ENCODE measurements around the gene FILIP1.

Gene FILIP1

GRCh38 chr6:75377386-75377785, 116.2 kb downstream of the FILIP1 start:
- no peak for DNase-seq

GRCh38 chr6:75376347-75377024, 117.1 kb downstream of the FILIP1 start:
- no peak for DNase-seq

DNA sequence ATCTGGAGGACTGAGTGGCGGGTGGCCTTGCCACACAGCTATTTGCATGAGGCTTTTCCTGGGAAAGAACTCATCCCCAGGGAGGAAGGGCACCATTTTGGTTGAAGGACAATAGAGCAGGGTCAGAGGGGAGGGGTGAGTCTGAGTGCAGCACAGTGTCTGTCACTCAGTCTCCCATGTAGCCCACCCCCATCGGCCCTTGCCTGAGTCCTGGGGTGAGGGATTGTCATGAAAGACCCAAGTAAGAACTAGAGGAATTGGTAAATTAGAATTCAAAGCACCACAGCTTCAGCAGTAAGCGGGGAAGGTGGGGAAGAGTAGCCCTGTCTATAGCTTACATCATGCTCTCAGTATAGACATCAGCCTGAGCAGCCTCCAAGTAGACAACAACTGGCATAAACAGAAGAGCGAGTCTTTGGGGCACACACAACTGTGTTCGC, 118.6 kb downstream of the FILIP1 start:
- no peak for DNase-seq

DNA sequence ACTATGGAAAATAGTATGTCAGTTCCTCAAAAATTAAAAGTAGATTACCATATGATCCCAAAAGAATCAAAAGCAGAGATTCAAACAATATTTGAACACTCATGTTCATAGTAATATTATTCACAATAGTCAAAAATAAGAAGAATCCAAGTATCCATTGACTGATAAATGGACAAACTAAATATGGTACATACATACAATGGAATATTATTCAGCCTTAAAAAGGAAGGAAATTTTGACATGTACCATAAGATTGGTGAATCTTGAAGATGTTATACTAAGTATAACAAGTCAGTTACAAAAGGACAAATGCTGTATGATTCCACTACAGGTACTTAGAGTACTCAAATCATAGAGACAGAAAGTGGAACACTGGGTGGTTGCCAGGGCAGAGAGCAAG, 120.7 kb downstream of the FILIP1 start:
- DNase-seq, result no peak

GRCh38 chr6:75370011-75370410, 123.6 kb downstream of the FILIP1 start:
- no peak for DNase-seq

- no peak for DNase-seq
These were observed 124.7 kb downstream of the FILIP1 start for GRCh38 chr6:75368864-75369402.

GRCh38 chr6:75368151-75368779, 125.3 kb downstream of the FILIP1 start:
- no peak for DNase-seq

GRCh38 chr6:75363304-75363703, 130.3 kb downstream of the FILIP1 start:
- no peak for DNase-seq

DNA sequence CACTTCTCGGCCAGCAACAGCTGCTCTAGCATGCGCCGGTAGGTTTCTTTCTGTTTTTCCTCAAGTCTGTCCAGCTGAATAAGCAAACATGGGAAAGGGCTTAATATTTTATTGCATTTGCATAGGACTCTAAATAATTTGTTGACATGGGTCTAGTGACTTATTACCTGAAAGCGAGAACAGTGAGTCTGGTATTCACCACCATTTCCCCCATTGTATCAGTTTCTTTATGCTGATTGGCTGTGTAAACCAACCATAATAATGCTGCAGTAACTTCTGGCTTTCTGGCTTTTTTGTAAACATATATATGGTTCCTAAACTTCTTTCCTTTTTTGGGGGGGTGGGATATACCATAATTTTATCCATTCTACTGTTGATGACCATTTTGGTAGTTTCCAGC, 140.0 kb downstream of the FILIP1 start:
- DNase-seq, result no peak

- no peak for DNase-seq
These were observed 142.0 kb downstream of the FILIP1 start for GRCh38 chr6:75351570-75351969.

GRCh38 chr6:75350808-75351207, 142.8 kb downstream of the FILIP1 start:
- DNase-seq, result no peak

DNA sequence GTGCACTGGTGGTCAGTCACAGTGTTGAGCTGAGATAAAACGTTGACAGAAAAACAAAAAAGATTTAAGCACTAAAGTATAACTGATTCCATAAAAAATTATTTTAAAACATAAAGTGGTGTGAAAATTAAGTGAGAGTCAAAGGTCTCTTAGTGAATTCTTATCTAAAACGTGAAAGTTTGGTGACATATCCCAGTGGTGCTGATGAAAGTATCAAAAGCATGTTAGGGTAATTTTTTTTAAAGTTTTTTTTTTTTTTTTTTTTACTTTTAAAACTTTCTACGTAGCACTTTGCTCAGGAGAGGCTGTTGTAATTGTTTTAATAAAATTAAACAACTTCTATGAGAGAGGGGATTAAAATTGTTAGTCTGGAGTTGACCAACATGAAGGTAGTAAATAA, 143.4 kb downstream of the FILIP1 start:
- no peak for DNase-seq

GRCh38 chr6:75349262-75349984, 144.2 kb downstream of the FILIP1 start:
- no peak for DNase-seq

DNA sequence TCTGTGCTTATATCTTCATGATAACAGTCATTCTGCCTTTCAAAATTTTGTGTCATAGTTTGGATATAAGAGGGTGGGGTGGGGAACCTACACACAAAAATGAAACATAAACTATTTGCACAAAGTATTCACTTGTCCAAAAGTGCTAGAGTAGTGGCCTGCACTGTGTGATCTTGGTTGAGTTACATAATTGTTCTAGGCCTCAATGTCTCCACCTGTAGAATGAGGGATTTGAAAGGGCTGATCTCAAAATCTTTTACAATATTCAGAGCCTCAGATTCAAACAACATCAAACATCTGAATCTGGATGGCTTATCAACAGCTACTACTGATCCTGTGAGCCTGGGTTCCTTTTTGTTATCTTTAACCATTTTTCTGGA, 144.7 kb downstream of the FILIP1 start:
- DNase-seq, result no peak

DNA sequence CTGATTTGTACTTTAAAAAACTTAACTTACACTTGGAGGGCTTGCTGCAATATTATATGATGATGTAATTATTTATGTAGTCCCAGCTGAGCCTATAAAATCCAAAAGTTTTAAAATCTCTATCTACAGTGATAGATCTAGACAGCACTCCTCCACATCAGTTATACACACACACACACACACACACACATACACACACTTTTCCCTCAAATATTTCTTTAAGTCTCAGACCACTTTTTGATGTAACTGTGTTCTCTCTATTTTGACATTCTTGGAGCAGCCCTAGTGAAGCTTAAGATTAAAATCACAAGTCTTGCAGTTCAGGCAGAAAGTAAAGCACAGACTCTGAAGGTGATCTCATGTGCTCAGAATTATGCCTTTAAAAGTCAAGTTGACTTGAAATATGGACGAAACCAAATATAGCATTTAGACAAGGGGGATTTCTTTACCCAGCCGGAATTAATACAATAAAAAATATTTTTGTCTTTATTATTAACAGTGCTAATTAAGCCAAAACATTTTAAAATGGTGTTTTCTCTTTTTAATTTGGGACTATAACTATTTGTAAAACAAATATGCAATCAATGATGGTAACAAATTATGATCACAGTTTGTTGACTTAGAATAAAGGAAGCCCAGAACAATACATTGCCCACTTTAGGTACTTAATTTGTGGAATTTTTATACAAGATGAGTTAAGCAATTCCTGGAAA, 145.5 kb downstream of the FILIP1 start:
- DNase-seq, result no peak

DNA sequence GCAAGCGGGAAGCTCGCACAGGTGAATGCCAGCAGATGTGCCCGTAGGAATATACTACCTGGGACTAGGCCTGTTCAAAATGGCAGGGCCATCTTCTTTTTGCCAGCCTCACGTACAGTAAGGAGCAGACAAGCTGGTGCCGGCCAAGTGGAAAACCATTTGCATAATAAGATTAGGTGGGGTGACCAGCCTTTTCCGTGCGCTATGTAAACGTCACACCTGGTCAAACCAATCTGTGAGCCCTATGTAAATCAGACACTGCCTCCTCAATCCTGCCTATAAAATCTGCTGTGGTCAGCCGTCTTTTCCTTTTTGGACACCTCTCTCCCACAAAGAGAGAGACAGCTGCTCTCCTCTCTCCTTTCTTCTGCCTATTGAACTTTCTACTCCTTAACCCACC, 148.2 kb downstream of the FILIP1 start:
- no peak for DNase-seq

DNA sequence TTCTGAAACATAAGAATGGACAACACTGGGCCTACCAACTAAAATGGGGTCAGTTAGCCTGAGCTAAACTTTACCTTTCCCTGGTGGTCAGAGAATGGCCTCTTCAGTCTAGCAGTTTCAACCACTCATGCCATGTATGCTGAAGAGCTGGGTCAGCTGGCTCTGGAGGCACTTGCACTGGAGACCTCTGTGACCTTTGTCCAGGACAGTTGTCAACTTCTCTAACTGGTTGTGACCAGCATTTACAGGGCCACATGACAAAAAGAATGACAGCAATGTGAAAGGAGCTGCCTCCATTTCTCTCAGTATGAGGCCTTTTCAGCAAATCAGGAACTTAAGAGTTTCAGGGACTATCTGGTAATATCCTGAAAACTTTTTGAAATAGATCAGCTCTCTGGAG, 149.1 kb downstream of the FILIP1 start:
- DNase-seq, result no peak

- DNase-seq, result no peak
These were observed 149.6 kb downstream of the FILIP1 start for GRCh38 chr6:75344021-75344420.

DNA sequence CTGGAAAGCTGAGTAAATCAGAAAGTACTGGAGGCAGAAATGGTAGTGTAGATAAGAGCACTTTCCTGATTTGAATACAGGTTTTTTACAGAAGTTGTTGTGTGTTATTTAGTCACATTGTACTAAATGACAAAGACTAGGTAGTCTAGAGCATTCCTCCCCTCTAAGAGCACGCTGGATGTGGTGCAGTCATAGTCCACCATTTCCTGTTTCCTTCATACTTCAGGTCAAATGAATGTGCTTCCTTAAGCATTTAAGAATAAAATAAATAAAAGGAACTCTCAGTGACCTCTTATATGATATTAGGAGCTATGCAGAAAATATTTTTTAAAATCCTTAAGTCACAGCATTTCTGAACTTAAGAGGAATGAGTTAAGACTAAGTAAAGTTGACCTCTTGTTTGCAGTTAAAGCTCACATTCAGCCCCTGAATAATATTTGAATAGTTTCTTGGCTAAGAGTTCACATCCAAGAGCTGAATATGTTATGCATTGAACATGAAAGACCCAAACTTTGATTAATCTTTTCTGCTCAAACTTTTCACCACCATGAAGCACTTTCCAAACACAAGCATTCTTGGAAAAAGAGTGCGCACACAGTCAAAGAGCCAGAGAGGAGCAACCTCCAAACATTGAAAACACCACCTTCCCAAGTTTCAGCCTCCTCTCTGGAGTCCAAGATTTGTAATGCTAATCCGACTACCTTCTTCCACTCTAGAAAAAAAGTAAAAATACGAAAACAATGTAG, 155.6 kb downstream of the FILIP1 start:
- no peak for DNase-seq

- no peak for DNase-seq
These were observed 159.1 kb downstream of the FILIP1 start for GRCh38 chr6:75334266-75335040.

- no peak for DNase-seq
These were observed 159.9 kb downstream of the FILIP1 start for GRCh38 chr6:75333676-75334200.
